ENCODE results near the gene PSMB1.

PSMB1 gene

GRCh38 chr6:170500955-170501590, 52.0 kb downstream of the PSMB1 start:
- DNase-seq: no peak

DNA sequence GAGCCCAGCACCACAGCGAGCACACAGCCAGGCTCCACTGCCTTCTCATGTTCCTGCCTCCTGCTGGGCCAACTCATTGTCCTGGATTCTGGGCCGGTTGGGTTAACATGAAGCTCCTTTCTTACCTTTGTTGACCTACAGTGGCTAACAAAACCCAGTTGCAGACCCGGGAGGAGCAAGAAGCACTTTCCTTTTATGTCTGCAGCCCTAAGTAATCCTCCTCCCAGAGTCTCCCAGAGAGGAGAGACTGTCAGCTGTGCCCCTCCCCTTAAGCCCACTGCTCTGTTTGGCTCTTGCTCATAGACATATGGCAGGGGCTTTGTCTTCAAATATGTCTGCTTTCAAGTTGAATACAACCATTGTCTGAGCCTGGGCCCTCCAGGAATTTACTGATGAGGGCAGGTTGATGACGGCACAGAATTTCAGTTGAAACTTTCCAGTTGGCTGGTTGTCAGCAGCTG, 55.2 kb downstream of the PSMB1 start:
- DNase-seq: no peak

DNA sequence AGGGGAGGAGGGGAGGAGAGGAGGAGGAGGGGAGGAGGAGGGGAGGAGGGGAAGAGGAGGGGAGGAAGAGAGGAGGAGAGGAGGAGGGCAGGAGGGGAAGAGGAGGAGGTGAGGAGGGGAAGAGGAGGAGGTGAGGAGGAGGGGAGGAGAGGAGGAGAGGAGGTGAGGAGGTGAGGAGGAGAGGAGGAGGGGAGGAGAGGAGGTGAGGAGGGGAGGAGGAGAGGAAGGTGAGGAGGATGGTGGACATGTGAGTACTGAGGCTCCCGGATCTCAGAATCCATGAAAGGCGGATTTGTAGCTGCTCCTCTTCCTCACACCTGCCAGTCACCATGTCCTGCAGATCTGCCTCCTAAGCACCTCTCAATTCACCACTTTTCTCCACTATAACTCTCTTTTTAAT, 59.8 kb downstream of the PSMB1 start:
- no peak for DNase-seq

DNA sequence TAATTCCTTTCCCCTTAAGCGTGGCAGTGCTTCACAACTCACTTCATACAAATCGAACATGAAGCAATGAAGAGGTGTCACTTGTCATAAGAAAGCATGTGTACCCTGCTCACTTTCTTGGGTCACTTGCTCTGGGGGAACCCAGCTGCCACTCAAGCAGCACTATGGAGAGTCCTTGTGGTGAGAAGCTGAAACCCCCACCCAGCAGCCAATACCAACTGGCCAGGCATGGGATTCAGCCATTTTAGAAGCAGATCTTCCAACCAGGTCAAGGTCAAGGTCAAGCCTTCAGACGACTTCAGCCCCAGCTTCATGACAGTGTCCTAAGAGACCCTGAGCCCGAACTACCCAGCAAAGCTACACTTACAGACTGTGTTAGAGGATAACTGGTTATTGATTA, 62.8 kb downstream of the PSMB1 start:
- no peak for DNase-seq

DNA sequence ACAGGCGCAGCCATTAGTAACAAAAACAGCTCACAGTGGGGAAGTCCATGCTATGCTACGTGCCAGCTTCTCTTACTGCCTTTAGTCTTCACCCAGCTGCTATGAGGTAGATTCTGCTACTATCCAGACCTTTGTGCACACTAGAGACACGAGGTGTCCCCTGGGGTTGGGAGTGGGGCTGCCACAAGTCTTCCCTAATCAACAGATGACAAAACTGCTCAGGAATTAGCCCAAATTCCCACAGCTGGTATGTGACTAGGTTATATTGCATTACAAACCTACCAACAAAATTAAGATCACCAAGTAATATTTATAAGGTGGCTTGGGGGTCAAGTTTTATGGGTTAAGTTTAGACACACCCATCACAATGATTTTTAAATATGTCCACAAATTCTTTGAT, 63.3 kb downstream of the PSMB1 start:
- DNase-seq: no peak

- no peak for DNase-seq
These were observed 65.3 kb downstream of the PSMB1 start for GRCh38 chr6:170487707-170488329.

DNA sequence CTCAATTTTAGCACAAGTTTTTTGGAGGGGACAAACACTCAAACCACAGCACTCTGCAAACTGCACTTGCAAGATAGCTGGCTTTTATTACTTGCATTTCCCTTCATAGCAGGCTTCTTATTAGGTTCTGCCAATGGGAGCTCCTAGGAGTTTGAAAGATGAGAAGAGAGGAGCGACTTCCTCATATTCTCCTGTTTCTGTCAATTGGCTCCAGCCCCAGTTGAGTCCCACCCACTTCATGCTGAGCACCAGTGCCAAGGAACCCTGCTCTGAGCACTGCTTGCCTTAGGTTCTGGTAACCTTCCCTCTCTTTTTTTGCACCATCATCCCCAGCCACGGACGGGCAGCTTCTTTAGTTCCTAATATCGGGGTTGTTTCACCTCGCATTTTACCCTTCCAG, 67.9 kb downstream of the PSMB1 start:
- DNase-seq: no peak

Measured in stimulated activated CD4-positive, alpha-beta T cell treated with anti-CD3 and anti-CD28 coated beads, Interleukin-12 subunit alpha, Interleukin-12 subunit beta, amount 100 ng/mL, for 4 hours (primary cell).